GM23338 (cell line): Measurements from ENCODE around the gene TBCD. TPM values are rescaled to one million over a fixed set of nuclear protein-coding genes. Genes with fewer than 3 reads are reported as not detected.

Experiments used
- ATAC-seq: fragments of 200-7000 bp; cut with Tn5 transposase; 3 replicates; pipeline ENCODE4 v1.9.1; 2020
- DNase-seq: peaks from one replicate; pipeline ENCODE4 v3.0.0-alpha.2; 2015; ENCODE audit warnings: low spot score
- H2AFZ ChIP-seq: fragments of 200-600 bp; sonication (generic); 2 replicates; pipeline ENCODE4 v1.8.0; 2016; ENCODE audit warnings: antibody characterized with exemption, mild to moderate bottlenecking, moderate library complexity
- H3F3A ChIP-seq: fragments of 200-600 bp; sonication (generic); replicated peaks from 2 replicates; pipeline ENCODE4 v1.8.0; 2017; ENCODE audit warnings: antibody characterized with exemption, mixed run types, low read depth
- H3K27ac ChIP-seq: fragments of 200-600 bp; sonication (generic); 2 replicates; pipeline ENCODE4 v1.6.1; 2016; ENCODE audit warnings: low read depth
- H3K27me3 ChIP-seq: fragments of 200-600 bp; sonication (generic); 2 replicates; pipeline ENCODE4 v1.8.0; 2016; ENCODE audit warnings: mild to moderate bottlenecking, mixed run types, moderate library complexity; ENCODE audit not compliant: insufficient read depth
- H3K36me3 ChIP-seq: fragments of 200-600 bp; sonication (generic); 2 replicates; pipeline ENCODE4 v1.8.0; 2016; ENCODE audit warnings: mild to moderate bottlenecking; ENCODE audit not compliant: insufficient read depth
- H3K4me1 ChIP-seq: fragments of 200-600 bp; sonication (generic); 2 replicates; pipeline ENCODE4 v1.8.0; 2016; ENCODE audit warnings: mild to moderate bottlenecking, moderate library complexity; ENCODE audit not compliant: insufficient read depth
- H3K4me2 ChIP-seq: fragments of 200-600 bp; sonication (generic); 2 replicates; pipeline ENCODE4 v1.7.1; 2017; ENCODE audit warnings: mixed run types
- H3K4me3 ChIP-seq: fragments of 200-600 bp; sonication (generic); 2 replicates; pipeline ENCODE4 v1.6.1; 2016; ENCODE audit warnings: mixed run types
- H3K79me2 ChIP-seq: fragments of 200-600 bp; sonication (generic); replicated peaks from 2 replicates; pipeline ENCODE4 v1.8.0; 2017; ENCODE audit warnings: mild to moderate bottlenecking; ENCODE audit not compliant: insufficient read depth
- H3K9me2 ChIP-seq: fragments of 200-600 bp; sonication (generic); 2 replicates; pipeline ENCODE4 v1.8.0; 2017; ENCODE audit not compliant: insufficient read depth
- H4K20me1 ChIP-seq: fragments of 200-600 bp; sonication (generic); replicated peaks from 2 replicates; pipeline ENCODE4 v1.8.0; 2017; ENCODE audit warnings: mild to moderate bottlenecking; ENCODE audit not compliant: insufficient read depth
- H3K27ac Mint-ChIP-seq: 2 replicates; pipeline ENCODE4 v1.8.0; 2020; ENCODE audit warnings: inconsistent platforms, mild to moderate bottlenecking, moderate library complexity, mixed read lengths
- H3K27me3 Mint-ChIP-seq: 3 replicates; pipeline ENCODE4 v1.8.0; 2022; ENCODE audit warnings: low read depth, mild to moderate bottlenecking, moderate library complexity, mixed read lengths, inconsistent platforms; ENCODE audit not compliant: insufficient read depth, poor library complexity
- H3K36me3 Mint-ChIP-seq: 3 replicates; pipeline ENCODE4 v1.8.0; 2021; ENCODE audit warnings: low read depth, mild to moderate bottlenecking, inconsistent platforms, moderate library complexity, mixed read lengths
- H3K4me1 Mint-ChIP-seq: 3 replicates; pipeline ENCODE4 v1.8.0; 2020; ENCODE audit warnings: mild to moderate bottlenecking, inconsistent platforms, mixed read lengths
- H3K4me3 Mint-ChIP-seq: 3 replicates; pipeline ENCODE4 v1.8.0; 2021; ENCODE audit warnings: moderate library complexity, mild to moderate bottlenecking, inconsistent platforms, mixed read lengths
- H3K9me3 Mint-ChIP-seq: 3 replicates; pipeline ENCODE4 v1.8.0; 2020; ENCODE audit warnings: moderate library complexity, mild to moderate bottlenecking, inconsistent platforms, mixed read lengths
- CREB1 ChIP-seq: fragments of 250-450 bp; sonication (Bioruptor Pico); IDR thresholded peaks from 2 replicates; pipeline ENCODE4 v1.5.0; 2020; ENCODE audit warnings: low read depth, mild to moderate bottlenecking, moderate library complexity
- EZH2 ChIP-seq: fragments of 200-600 bp; sonication (generic); IDR thresholded peaks from one replicate; pipeline ENCODE4 v1.8.0; 2017; ENCODE audit warnings: antibody characterized with exemption, mild to moderate bottlenecking, low read depth; ENCODE audit not compliant: unreplicated experiment
- EZH2phosphoT487 ChIP-seq: fragments of 200-600 bp; sonication (generic); IDR thresholded peaks from one replicate; pipeline ENCODE4 v1.8.1; 2018; ENCODE audit warnings: antibody characterized with exemption; ENCODE audit not compliant: unreplicated experiment
- JUNB ChIP-seq: IDR thresholded peaks from one replicate; pipeline ENCODE4 v1.6.1; 2016; ENCODE audit warnings: antibody characterized with exemption; ENCODE audit not compliant: unreplicated experiment
- NANOG ChIP-seq: IDR thresholded peaks from 2 replicates; pipeline ENCODE4 v1.6.1; 2016; ENCODE audit warnings: antibody characterized with exemption, borderline replicate concordance
- POLR2AphosphoS5 ChIP-seq: IDR thresholded peaks from 2 replicates; pipeline ENCODE4 v1.6.1; 2016; ENCODE audit warnings: antibody characterized with exemption, low read depth
- REST ChIP-seq: IDR thresholded peaks from one replicate; pipeline ENCODE4 v1.6.1; 2018; ENCODE audit warnings: antibody characterized with exemption; ENCODE audit not compliant: unreplicated experiment
- STAT1 ChIP-seq: IDR thresholded peaks from one replicate; pipeline ENCODE4 v1.6.1; 2016; ENCODE audit warnings: antibody characterized with exemption; ENCODE audit not compliant: unreplicated experiment
- ZNF114 ChIP-seq: fragments of 250-450 bp; sonication (Bioruptor Pico); IDR thresholded peaks from 2 replicates; pipeline ENCODE4 v1.5.0; 2020; ENCODE audit warnings: mild to moderate bottlenecking, moderate library complexity
- ZNF331 ChIP-seq: fragments of 250-450 bp; sonication (Bioruptor Pico); IDR thresholded peaks from 2 replicates; pipeline ENCODE4 v1.5.0; 2020; ENCODE audit warnings: low read depth, mild to moderate bottlenecking, moderate library complexity
- ZNF462 ChIP-seq: fragments of 250-450 bp; sonication (Bioruptor Pico); IDR thresholded peaks from 2 replicates; pipeline ENCODE4 v1.5.0; 2020; ENCODE audit warnings: mild to moderate bottlenecking, moderate library complexity
- polyA plus RNA-seq: library from polyadenylated mRNA; unstranded; fragments of >200 nt; fragmentation: Nextera tagmentation; extraction: Ambion mirVana; gene quantifications from 2 replicates; pipeline ENCODE4 v1.2.1, GENCODE V29; 2016
- total RNA-seq: library from RNA; depleted of rRNA; stranded (reverse); fragments of >200 nt; shearing (Covaris generic); gene quantifications from 2 replicates; pipeline ENCODE4 v1.2.3, GENCODE V29; 2014
- TF ChIP-seq, protein P1 (sequence below): IDR thresholded peaks from 2 replicates; pipeline ENCODE4 v1.6.1; 2016; ENCODE audit warnings: antibody characterized with exemption

Gene TBCD
- total and polyA plus RNA-seq, 2 experiments from 2014 or later, result 75.0 to 116 TPM

DNA sequence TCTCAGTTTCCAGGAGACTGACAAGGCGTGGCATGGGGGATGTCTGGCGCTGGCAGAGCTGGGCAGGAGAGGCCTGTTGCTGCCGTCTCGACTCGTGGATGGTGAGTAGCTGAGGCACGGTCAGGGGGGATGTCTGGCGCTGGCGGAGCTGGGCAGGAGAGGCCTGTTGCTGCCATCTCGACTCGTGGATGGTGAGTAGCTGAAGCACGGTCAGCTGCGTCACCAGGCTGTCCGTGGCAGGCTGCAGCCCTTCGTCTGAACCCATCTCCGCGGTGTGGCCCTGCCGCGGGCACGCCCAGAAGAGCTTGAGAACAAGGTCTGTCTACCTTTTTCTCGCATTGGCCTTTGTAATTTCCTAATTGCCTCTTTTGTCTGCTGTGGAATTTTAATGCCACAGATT, 63.0 kb downstream of the TBCD start:
- H3K36me3 ChIP-seq, result peaks cover 25% of the 10 kb centered on the region
- H3K4me3 Mint-ChIP-seq, result no peak overlapping the region
- H3K27me3 Mint-ChIP-seq, result peaks cover 14% of the 10 kb centered on the region
- H3K4me2 ChIP-seq, result no peak overlapping the region
- H3K9me2 ChIP-seq, result no peaks in the 10 kb centered on the region
- H3K27ac Mint-ChIP-seq, result no peak overlapping the region
- peaks cover 5% of the 10 kb centered on the region for H3K79me2 ChIP-seq
- peaks cover 3% of the 10 kb centered on the region; the same call in 2 of the 3 replicates for H3K9me3 Mint-ChIP-seq
- no peak for TF ChIP-seq ZNF331 (CRISPR knock-in tag)
- no peak for TF ChIP-seq POLR2AphosphoS5
- H3F3A ChIP-seq, result no peaks in the 10 kb centered on the region; the same call in 1 of the 2 replicates
- no peak for ATAC-seq
- peaks cover 4% of the 10 kb centered on the region for H4K20me1 ChIP-seq
- H3K36me3 Mint-ChIP-seq, result peaks cover 82% of the 10 kb centered on the region
- no peak overlapping the region for H3K4me3 ChIP-seq
- no peak for DNase-seq
- peaks cover 11% of the 10 kb centered on the region; the same call in 2 of the 3 replicates for H3K4me1 Mint-ChIP-seq
- H3K27me3 ChIP-seq, result no peaks in the 10 kb centered on the region
- no peak overlapping the region for H2AFZ ChIP-seq
- no peak overlapping the region for H3K27ac ChIP-seq
- no peaks in the 10 kb centered on the region; the same call in 1 of the 2 replicates for H3K4me1 ChIP-seq

DNA sequence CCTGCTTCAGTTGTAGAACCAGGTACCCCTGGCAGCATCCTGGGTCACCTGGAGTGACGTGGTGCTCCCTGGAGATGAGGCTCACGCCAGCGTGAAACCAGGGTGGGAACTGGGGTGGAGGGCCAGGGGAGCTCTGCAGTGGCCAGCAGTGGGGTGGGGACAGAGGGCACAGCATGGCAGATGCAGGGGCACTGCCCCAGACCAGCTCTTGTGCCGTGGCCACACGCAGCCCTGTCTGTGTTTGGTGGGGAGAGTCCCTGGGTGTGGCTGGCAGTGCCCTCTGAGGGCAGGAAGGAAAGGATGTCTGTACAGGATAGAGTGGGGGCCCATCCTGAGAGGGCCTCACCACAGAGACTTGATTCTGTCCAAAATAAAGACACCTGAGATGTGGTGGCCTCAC, 63.5 kb downstream of the TBCD start:
- Histone ChIP-seq H3K27ac (no peak overlapping the region), H3K36me3 (peaks cover 29% of the 10 kb centered on the region), H3K9me2 (no peaks in the 10 kb centered on the region), H3K79me2 (peaks cover 7% of the 10 kb centered on the region), H3K4me2 (no peak overlapping the region), H4K20me1 (peaks cover 4% of the 10 kb centered on the region), H3K27me3 (no peaks in the 10 kb centered on the region), H3F3A (no peaks in the 10 kb centered on the region; the same call in 1 of the 2 replicates), H2AFZ (no peak overlapping the region), H3K4me3 (no peak overlapping the region), H3K4me1 (no peaks in the 10 kb centered on the region; the same call in 1 of the 2 replicates)
- ATAC-seq (no peak), DNase-seq (no peak)
- no peak overlapping the region for H3K27ac Mint-ChIP-seq
- peaks cover 15% of the 10 kb centered on the region for H3K4me1 Mint-ChIP-seq
- H3K4me3 Mint-ChIP-seq, result no peak overlapping the region
- peaks cover 14% of the 10 kb centered on the region for H3K27me3 Mint-ChIP-seq
- peaks cover 8% of the 10 kb centered on the region; the same call in 2 of the 3 replicates for H3K9me3 Mint-ChIP-seq
- H3K36me3 Mint-ChIP-seq, result peaks cover 84% of the 10 kb centered on the region
- TF ChIP-seq EZH2phosphoT487, result no peak
- TF ChIP-seq ZNF114 (CRISPR knock-in tag), result no peak
- no peak for TF ChIP-seq EZH2
- no peak for TF ChIP-seq STAT1
- TF ChIP-seq POLR2AphosphoS5, result no peak
- TF ChIP-seq CREB1 (CRISPR knock-in tag), result no peak
- TF ChIP-seq JUNB, result no peak
- TF ChIP-seq, protein P1, sequence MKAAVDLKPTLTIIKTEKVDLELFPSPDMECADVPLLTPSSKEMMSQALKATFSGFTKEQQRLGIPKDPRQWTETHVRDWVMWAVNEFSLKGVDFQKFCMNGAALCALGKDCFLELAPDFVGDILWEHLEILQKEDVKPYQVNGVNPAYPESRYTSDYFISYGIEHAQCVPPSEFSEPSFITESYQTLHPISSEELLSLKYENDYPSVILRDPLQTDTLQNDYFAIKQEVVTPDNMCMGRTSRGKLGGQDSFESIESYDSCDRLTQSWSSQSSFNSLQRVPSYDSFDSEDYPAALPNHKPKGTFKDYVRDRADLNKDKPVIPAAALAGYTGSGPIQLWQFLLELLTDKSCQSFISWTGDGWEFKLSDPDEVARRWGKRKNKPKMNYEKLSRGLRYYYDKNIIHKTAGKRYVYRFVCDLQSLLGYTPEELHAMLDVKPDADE, result no peak
- no peak for TF ChIP-seq ZNF331 (CRISPR knock-in tag)
- TF ChIP-seq ZNF462 (CRISPR knock-in tag), result no peak
- no peak for TF ChIP-seq REST
- no peak for TF ChIP-seq NANOG
